H54 (cell line): ENCODE measurements around the gene SMIM34.
"Not testable (repeated sequence)": the region's sequence is repeated elsewhere in the genome, so short reads cannot be mapped to it uniquely, and the experiment has no call there.

ENCODE experiments used
- DNase-seq: peaks from one replicate; pipeline ENCODE4 v3.0.0; 2011; ENCODE audit warnings: low spot score, mixed read lengths; ENCODE audit not compliant: insufficient read length
- FAIRE-seq: peaks from 3 replicates; lab custom pipeline; 2011; peaks lifted over from hg19 to GRCh38; lab: Jason Lieb, UNC
- POLR2A ChIP-seq: IDR thresholded peaks from 2 replicates; pipeline ENCODE4 v1.6.1; 2011; ENCODE audit warnings: low read depth, mild to moderate bottlenecking, low read length

The SMIM34 gene

DNA sequence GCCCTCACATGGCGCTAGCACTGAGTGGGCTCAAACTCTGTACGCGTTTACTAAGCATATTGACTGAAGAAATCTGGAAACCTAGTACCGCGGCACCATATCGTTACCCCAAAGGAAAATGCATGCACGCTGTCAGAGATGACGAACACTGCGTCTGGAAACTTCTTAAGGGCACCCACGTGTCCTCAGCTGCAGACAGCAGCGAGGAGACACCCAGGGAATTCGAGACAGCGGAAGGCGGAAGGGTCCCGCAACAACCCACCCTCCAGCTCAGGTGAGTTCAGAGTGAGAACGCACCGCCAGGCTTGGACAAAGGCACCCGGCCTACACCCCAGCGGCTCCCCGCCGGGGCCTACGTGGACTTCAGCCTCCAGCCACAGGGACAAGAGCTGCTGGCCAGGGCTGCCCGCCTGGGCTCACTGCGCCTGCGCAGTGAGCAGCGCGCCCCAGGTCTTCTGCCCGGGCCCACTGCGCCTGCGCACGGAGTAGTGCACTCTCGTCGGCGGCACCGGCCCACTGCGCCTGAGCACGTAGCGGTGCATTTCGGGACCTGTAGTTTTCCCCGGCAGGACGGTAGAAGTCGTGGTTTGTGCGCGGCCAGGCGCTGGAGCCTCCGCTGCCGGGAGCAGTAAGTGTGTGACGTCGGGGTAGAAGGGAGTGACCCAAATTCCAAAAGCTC is 48.7 kb downstream of the SMIM34 start, which contains the start of gene SMIM11:
TSS of gene SMIM11 (plus strand) at position 568 of the 679 bp plus-strand sequence. CDS start 3,998 bp downstream, outside the sequence.
- peak; percentile 27 for FAIRE-seq
- not testable (repeated sequence) for DNase-seq

DNA sequence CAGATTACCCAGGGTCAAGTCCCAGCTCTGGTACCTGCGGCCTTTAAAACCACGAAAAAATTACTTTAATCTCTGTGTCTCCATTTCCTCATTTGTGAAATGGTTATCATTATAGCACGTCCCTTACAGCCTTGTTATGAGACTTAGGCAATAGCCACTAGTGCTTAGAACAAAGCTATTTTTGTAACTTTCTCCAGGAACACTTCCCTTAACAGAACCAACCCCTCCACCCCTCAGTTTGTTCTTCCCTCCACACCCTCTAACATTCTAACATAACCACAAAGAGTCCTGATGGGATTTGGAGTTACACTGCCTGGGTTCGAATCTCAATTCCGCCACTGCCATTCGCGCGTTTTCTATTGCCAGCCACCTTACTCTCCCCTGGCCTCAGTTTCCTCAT is 49.3 kb downstream of the SMIM34 start:
- FAIRE-seq, DNase-seq: not testable (repeated sequence)

DNA sequence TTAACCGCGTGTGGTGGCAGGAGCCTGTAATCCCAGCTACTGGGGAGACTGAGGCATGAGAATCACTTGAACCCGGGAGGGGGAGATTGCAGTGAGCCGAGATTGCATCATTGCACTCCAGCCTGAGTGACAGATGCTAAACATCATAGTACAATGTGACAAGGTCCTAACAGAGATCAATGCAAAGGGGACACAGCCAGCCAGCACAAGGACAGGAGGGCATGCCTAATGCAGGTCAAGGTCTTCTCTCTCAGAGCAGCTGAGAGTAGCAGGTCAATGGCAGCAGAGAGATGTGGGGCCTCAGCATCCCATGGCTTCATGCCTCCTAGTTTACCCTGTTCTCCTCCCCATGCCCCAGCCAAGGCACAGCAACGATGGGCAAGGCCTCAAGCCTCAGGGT is 51.4 kb downstream of the SMIM34 start:
- no peak for DNase-seq
- no peak for FAIRE-seq
- no peak for TF ChIP-seq POLR2A

DNA sequence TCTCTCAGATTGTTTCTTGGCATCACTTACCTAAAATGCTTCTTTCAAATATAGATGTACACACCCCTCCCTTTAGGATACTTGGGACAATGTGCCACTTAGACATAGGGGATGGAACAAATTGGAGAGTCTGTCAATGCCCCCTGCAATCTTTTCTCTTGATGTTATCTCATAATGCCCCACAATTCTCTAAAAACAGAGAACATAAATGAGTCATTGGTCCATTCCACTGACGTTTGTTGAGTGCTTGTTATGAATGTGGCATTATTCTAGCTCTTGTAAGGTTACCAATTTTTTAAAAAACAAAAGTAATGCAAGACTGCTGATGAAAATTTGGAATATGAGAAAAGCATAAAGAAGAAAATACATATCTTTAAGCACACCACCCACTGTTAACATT is 54.0 kb downstream of the SMIM34 start:
- TF ChIP-seq POLR2A, result no peak
- FAIRE-seq (no peak), DNase-seq (no peak)
